Tibial nerve (tissue), 4 donors: ENCODE measurements around the gene KCNQ4. TPM values are rescaled to one million over a fixed set of nuclear protein-coding genes. Genes with fewer than 3 reads are reported as not detected.

ENCODE experiments used
- DNase-seq, 2 donors: peaks; one replicate each; pipeline ENCODE4 v3.0.0-alpha.2; 2019; ENCODE audit warnings: low spot score in 2 of 2
- H3K27ac ChIP-seq, 4 donors: fragments of 200-600 bp; sonication (generic) in 3 of 4; one replicate each; pipeline ENCODE4 v1.5.1; 2017 to 2019; ENCODE audit warnings: mild to moderate bottlenecking in 1 of 4
- H3K27me3 ChIP-seq, 2 donors: fragments of 200-600 bp; sonication (generic) in 1 of 2; one replicate each; pipeline versions ENCODE4 v1.5.1 to v1.6.0; 2017 to 2019
- H3K36me3 ChIP-seq, 3 donors: fragments of 200-600 bp; sonication (generic); one replicate each; pipeline ENCODE4 v1.5.1; 2018 to 2019
- H3K4me1 ChIP-seq, 4 donors: fragments of 200-600 bp; sonication (generic) in 3 of 4; one replicate each; pipeline ENCODE4 v1.5.1; 2017 to 2019
- H3K4me3 ChIP-seq, 4 donors: fragments of 200-600 bp; sonication (generic) in 3 of 4; one replicate each; pipeline ENCODE4 v1.5.1; 2017 to 2019; ENCODE audit warnings: mild to moderate bottlenecking in 1 of 4, moderate library complexity in 1 of 4
- H3K9me3 ChIP-seq, 4 donors: fragments of 200-600 bp; sonication (generic) in 3 of 4; one replicate each; pipeline ENCODE4 v1.5.1; 2017 to 2019
- EP300 ChIP-seq, 2 donors: sonication (generic); formaldehyde crosslinking; IDR thresholded peaks; one replicate each; pipeline ENCODE4 v1.6.1; 2017; ENCODE audit warnings: antibody characterized with exemption in 2 of 2, mild to moderate bottlenecking in 1 of 2
- POLR2A ChIP-seq, 2 donors: fragments of 450-650 bp; IDR thresholded peaks; one replicate each; pipeline ENCODE4 v1.6.1; 2017; ENCODE audit warnings: antibody characterized with exemption in 2 of 2, mild to moderate bottlenecking in 2 of 2, moderate library complexity in 2 of 2
- WGBS, 2 donors: methylation state at CpG; one replicate each; pipeline ENCODE4 v1.1.5; 2018; 5-methylcytosine and 5-hydroxymethylcytosine counted together
- total RNA-seq, 4 donors: library from RNA; depleted of rRNA; stranded (reverse); fragments of >200 nt; gene quantifications; one replicate each; pipeline ENCODE4 v1.1.0, GENCODE V29; 2016
- TF ChIP-seq, protein P1 (sequence below), 5 experiments: fragments of 200-600 bp in 3 of 5; fragments of 450-650 bp in 2 of 5; sonication (generic) in 3 of 5; IDR thresholded peaks; one replicate each; pipeline ENCODE4 v1.5.1; 2016 to 2019; ENCODE audit warnings: antibody characterized with exemption in 5 of 5, mild to moderate bottlenecking in 3 of 5, moderate library complexity in 2 of 5

Gene KCNQ4
- total RNA-seq, 4 donors from 2014 or later = 0.22 to 2.1 (median 1.7) TPM

DNA sequence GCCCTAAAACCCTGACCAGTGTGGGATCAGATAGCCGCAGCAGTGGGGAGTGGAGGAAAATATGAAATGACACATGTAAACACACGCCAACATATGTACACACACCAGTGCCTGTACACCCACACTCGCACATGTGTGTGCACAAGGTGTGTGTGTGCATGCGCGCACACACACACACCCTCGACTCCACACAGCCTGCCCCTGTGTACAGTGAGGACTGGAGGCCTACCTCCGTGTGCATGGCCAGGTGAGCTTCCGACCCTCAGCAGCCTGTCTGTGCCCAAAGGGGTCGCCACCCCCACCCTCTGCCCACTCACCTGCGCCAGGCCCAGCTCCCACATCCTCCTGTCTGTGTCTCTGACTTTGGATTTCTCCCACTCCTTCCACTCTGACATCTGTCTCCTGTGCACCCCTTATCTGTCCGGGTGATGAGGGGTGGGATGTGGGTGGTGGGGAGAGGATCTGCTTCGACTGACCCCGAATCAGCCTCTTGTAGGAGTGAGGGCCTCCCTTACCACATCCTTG, 46.9 kb downstream of the KCNQ4 start:
- TF ChIP-seq, protein P1, sequence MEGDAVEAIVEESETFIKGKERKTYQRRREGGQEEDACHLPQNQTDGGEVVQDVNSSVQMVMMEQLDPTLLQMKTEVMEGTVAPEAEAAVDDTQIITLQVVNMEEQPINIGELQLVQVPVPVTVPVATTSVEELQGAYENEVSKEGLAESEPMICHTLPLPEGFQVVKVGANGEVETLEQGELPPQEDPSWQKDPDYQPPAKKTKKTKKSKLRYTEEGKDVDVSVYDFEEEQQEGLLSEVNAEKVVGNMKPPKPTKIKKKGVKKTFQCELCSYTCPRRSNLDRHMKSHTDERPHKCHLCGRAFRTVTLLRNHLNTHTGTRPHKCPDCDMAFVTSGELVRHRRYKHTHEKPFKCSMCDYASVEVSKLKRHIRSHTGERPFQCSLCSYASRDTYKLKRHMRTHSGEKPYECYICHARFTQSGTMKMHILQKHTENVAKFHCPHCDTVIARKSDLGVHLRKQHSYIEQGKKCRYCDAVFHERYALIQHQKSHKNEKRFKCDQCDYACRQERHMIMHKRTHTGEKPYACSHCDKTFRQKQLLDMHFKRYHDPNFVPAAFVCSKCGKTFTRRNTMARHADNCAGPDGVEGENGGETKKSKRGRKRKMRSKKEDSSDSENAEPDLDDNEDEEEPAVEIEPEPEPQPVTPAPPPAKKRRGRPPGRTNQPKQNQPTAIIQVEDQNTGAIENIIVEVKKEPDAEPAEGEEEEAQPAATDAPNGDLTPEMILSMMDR (IDR thresholded peaks at IDR 0.05) = no peak
- TF ChIP-seq EP300 (IDR thresholded peaks at IDR 0.05) (no peak), POLR2A (IDR thresholded peaks at IDR 0.05) (no peak)
- WGBS, 2 donors = 88 to 90% methylated on average over 13 of the region's 13 CpGs
- Histone ChIP-seq H3K36me3 (no peaks in the 10 kb centered on the region), H3K4me3 (no peak overlapping the region), H3K27me3 (no peaks in the 10 kb centered on the region), H3K9me3 (no peaks in the 10 kb centered on the region), H3K4me1 (peaks cover 0 to 2% (median 0%) of the 10 kb centered on the region in 4 donors), H3K27ac (no peak overlapping the region)
- DNase-seq = no peak

DNA sequence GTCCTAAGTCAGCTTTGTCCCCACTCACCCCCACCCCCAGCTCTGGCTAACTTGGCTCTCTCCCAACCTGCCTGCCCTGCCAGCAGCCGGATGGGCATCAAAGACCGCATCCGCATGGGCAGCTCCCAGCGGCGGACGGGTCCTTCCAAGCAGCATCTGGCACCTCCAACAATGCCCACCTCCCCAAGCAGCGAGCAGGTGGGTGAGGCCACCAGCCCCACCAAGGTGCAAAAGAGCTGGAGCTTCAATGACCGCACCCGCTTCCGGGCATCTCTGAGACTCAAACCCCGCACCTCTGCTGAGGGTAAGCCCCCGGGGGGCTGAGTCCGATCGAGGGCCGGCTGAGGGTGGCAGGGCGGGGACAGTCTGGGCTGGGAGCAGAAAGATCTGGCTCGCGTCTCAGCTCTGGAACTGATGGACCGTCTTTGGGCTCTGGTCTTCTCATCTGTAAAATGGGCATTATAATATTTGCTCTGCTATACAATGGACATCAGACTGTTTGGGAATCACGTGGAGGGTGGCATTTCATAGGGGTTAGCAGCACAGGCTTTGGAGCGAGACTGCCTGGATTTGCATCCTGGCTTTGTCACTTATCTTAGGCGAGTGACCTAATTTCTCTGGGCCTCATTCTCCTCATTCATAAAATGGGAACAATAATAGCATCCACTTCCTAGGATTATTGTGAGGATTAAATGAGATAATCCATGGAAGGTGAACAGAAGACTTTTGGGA, 47.6 kb downstream of the KCNQ4 start:
- no peaks in the 10 kb centered on the region for H3K9me3 ChIP-seq
- no peaks in the 10 kb centered on the region for H3K4me1 ChIP-seq
- H3K27me3 ChIP-seq = no peaks in the 10 kb centered on the region
- H3K36me3 ChIP-seq = no peaks in the 10 kb centered on the region
- TF ChIP-seq, protein P1 (IDR thresholded peaks at IDR 0.05) = no peak
- TF ChIP-seq POLR2A (IDR thresholded peaks at IDR 0.05) (no peak), EP300 (IDR thresholded peaks at IDR 0.05) (no peak)
- DNase-seq = no peak
- WGBS, 2 donors = 89 to 94% methylated on average over 17 to 18 of the region's 22 CpGs
- no peak overlapping the region for H3K27ac ChIP-seq
- no peak overlapping the region for H3K4me3 ChIP-seq

DNA sequence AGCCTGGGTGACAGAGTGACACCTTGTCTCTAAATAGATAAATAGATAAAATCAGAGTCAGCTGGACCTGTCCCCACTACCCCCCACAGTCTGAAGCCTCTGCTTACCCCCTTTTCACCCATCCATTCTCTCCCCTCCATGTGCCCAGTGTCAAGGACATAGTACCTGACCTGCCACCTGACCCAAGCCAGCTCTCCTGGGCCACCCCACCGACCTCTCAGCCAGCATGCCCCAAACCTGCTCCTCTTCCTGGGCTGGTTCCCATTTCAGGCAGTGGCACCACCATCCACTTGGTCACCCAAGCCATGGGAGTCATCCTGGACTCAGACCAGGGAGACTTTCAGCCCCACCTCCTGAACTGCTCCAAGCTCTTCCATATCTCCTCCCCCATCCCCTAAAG, 50.4 kb downstream of the KCNQ4 start:
- TF ChIP-seq, protein P1 (IDR thresholded peaks at IDR 0.05) = no peak
- TF ChIP-seq POLR2A (IDR thresholded peaks at IDR 0.05) = no peak
- TF ChIP-seq EP300 (IDR thresholded peaks at IDR 0.05) = no peak
- Histone ChIP-seq H3K9me3 (no peaks in the 10 kb centered on the region), H3K4me1 (no peaks in the 10 kb centered on the region), H3K36me3 (no peaks in the 10 kb centered on the region), H3K4me3 (no peak overlapping the region), H3K27me3 (peaks cover 0 to 9% of the 10 kb centered on the region in 2 donors), H3K27ac (no peak overlapping the region)
- DNase-seq = no peak
- 86 to 87% methylated on average over 1 of the region's 1 CpG for WGBS, 2 donors

DNA sequence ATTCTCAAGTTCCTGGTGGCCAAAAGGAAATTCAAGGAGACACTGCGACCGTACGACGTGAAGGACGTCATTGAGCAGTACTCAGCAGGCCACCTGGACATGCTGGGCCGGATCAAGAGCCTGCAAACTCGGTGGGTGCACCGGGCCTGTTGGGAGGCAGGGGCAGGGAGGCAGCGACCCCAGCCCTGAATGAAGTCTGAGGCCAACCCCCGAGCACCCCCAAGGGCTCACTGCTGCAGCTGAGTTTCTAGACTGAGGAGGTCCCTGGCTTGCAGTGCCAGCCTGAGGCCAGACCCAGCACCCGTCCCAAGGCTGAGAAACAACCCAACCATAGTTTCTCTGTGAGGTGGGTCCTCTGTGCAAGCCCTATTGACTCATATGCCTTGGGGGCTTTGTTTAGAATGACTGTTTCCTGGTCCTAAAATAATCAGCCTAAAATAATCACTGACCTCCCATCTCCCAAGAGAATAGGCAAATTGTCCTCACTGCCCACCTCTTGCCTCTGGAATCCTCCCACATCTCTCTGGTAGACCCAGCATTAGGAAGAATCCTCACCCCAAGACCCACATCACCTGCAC, 51.5 kb downstream of the KCNQ4 start:
- WGBS, 2 donors = 51 to 70% methylated on average over 11 of the region's 11 CpGs
- no peaks in the 10 kb centered on the region for H3K36me3 ChIP-seq

DNA sequence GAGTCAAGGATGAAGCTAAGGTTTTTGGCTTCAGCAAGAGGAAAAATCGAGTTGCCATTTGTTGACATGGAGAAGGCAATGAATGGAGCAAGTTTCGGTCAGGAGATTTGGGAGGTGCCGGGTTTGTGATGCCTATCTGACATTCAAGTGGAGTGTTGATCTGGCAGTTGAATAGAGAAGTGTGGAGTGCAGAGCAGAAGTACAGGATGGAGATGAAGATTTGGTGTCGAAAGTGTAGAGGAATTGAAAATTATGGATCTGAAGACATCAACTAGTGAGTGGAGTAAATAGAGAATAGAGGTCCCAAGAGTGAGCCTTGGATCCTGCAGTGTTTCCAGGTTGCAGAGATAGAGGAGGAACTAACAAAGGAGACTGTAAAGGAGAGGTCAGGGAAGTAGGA, 52.7 kb downstream of the KCNQ4 start:
- WGBS, 2 donors = 83 to 88% methylated on average over 4 of the region's 4 CpGs
- peaks cover 0 to 9% of the 10 kb centered on the region in 2 donors for H3K27me3 ChIP-seq
- no peak for DNase-seq
- H3K27ac ChIP-seq = no peak overlapping the region
- TF ChIP-seq, protein P1 (IDR thresholded peaks at IDR 0.05) = no peak
- TF ChIP-seq EP300 (IDR thresholded peaks at IDR 0.05) (no peak), POLR2A (IDR thresholded peaks at IDR 0.05) (no peak)
- no peak overlapping the region for H3K4me3 ChIP-seq
- no peaks in the 10 kb centered on the region for H3K9me3 ChIP-seq
- H3K4me1 ChIP-seq = no peaks in the 10 kb centered on the region
- H3K36me3 ChIP-seq = no peaks in the 10 kb centered on the region

More for the DNA sequence above, 51.5 kb downstream of the KCNQ4 start:
- TF ChIP-seq, protein P1 (IDR thresholded peaks at IDR 0.05) = no peak
- Histone ChIP-seq H3K4me1 (no peaks in the 10 kb centered on the region), H3K9me3 (no peaks in the 10 kb centered on the region), H3K4me3 (no peak overlapping the region), H3K27me3 (peaks cover 0 to 9% of the 10 kb centered on the region in 2 donors), H3K27ac (no peak overlapping the region)
- DNase-seq = no peak
